Mesothelial cell of epicardium (in vitro differentiated cells): ENCODE measurements around the gene SLC27A5. TPM values are rescaled to one million over a fixed set of nuclear protein-coding genes. Genes with fewer than 3 reads are reported as not detected.
A peak's percentile ranks its signal among the peaks of the same experiment; 100 is the strongest.

Experiments
- DNase-seq, 2 experiments: peaks; one replicate each; pipeline ENCODE4 v3.0.0; 2021; ENCODE audit warnings: low spot score in 2 of 2; ENCODE audit not compliant: unreplicated experiment in 2 of 2
- H3K27ac Mint-ChIP-seq: 2 replicates; pipeline ENCODE4 v1.8.0; 2021; ENCODE audit warnings: mixed read lengths
- H3K27me3 Mint-ChIP-seq: 2 replicates; pipeline ENCODE4 v1.8.0; 2021; ENCODE audit warnings: low read depth, mixed read lengths
- H3K36me3 Mint-ChIP-seq: 2 replicates; pipeline ENCODE4 v1.8.0; 2021; ENCODE audit warnings: mixed read lengths
- H3K4me1 Mint-ChIP-seq: 2 replicates; pipeline ENCODE4 v1.8.0; 2021; ENCODE audit warnings: mixed read lengths
- H3K4me3 Mint-ChIP-seq: 2 replicates; pipeline ENCODE4 v1.8.0; 2021; ENCODE audit warnings: mild to moderate bottlenecking, moderate library complexity, mixed read lengths
- H3K9me3 Mint-ChIP-seq: 2 replicates; pipeline ENCODE4 v1.8.0; 2021; ENCODE audit warnings: mixed read lengths
- total RNA-seq: library from RNA; stranded (reverse); gene quantifications from 3 replicates; pipeline ENCODE4 v1.2.1, GENCODE V29; 2021
- TF ChIP-seq, protein P1 (sequence below): fragments of 200-600 bp; sonication (generic); IDR thresholded peaks from one replicate; pipeline ENCODE4 v1.5.0; 2021; ENCODE audit warnings: antibody characterized with exemption; ENCODE audit not compliant: unreplicated experiment

SLC27A5 gene
- total RNA-seq, 1 donor from 2014 or later = 14.2 TPM

DNA sequence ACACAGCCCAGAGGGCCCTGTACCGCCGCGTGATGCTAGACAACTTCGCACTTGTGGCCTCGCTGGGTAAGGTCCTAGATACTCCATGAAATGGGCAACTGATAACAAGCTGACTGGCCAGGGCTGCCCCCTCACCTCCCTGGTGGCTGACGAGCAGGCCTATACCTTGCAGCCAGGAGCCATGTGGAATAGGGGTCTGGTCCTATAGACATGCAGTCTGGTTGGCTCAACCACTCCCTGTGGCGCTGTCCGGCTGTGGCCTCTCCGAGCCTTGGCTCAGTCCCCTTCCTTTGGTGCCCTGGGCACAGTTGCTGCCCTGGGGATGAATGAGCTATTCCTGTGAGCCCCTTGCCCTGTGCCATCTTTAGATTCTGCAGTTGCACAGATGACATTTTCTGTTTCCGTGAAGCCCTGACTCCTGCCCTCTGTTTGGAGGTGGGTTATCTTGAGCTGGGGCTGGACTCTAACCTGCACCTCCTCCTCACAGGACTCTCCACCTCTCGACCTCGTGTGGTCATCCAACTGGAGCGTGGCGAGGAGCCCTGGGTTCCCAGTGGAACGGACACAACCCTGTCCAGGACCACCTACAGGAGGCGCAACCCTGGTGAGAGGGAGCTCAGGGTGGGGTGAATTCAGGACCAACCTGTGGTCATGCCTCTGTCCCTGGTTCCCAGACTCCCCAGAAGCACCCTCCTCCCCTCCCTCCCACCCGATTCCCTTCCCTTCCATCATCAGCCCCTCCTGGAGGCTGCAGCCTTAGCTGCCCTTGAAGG, 42.4 kb downstream of the SLC27A5 start:
- TF ChIP-seq, protein P1, sequence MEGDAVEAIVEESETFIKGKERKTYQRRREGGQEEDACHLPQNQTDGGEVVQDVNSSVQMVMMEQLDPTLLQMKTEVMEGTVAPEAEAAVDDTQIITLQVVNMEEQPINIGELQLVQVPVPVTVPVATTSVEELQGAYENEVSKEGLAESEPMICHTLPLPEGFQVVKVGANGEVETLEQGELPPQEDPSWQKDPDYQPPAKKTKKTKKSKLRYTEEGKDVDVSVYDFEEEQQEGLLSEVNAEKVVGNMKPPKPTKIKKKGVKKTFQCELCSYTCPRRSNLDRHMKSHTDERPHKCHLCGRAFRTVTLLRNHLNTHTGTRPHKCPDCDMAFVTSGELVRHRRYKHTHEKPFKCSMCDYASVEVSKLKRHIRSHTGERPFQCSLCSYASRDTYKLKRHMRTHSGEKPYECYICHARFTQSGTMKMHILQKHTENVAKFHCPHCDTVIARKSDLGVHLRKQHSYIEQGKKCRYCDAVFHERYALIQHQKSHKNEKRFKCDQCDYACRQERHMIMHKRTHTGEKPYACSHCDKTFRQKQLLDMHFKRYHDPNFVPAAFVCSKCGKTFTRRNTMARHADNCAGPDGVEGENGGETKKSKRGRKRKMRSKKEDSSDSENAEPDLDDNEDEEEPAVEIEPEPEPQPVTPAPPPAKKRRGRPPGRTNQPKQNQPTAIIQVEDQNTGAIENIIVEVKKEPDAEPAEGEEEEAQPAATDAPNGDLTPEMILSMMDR = no peak
- peak overlapping the region; percentile 75 for H3K4me3 Mint-ChIP-seq
- DNase-seq = no peak
- no peaks in the 10 kb centered on the region for H3K9me3 Mint-ChIP-seq
- H3K27ac Mint-ChIP-seq = no peak overlapping the region
- no peaks in the 10 kb centered on the region for H3K36me3 Mint-ChIP-seq
- peaks cover 18% of the 10 kb centered on the region for H3K4me1 Mint-ChIP-seq
- H3K27me3 Mint-ChIP-seq = no peaks in the 10 kb centered on the region

DNA sequence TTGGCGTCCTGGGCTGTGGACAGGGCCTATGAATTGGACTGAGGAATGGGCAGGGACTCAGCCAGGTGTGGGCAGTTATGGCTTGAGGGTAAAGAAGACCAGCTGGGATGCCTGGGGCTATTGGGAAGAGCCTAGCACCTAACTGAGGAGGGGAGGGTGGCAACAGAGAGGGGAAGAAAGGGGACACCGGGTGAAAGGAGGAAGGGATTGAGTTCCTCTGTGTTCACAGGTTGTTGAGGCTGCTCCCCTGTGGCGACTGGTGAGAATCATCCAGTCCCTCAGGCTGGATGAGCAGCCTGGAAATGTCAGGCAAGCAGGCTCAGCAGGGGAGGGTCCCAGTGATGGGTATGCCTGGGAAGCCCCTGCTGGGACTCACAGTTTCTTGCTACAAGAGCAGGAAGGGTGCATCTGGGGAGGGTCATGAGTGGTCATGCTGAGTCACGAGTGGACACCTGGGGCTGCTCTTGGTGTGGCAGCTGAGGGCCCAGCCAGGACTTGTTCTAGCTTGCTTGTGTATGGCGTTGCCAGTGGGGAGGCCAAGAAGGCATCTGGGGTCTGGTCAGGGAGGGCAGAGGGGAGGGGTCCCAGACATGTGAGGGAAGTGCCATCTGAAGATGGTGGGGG, 43.5 kb downstream of the SLC27A5 start:
- Mint-ChIP-seq H3K4me3 (peak overlapping the region; percentile 75), H3K4me1 (peaks cover 18% of the 10 kb centered on the region), H3K9me3 (no peaks in the 10 kb centered on the region), H3K36me3 (no peaks in the 10 kb centered on the region), H3K27me3 (no peaks in the 10 kb centered on the region), H3K27ac (peak overlapping the region; percentile 74)
- TF ChIP-seq, protein P1 = no peak
- no peak for DNase-seq

DNA sequence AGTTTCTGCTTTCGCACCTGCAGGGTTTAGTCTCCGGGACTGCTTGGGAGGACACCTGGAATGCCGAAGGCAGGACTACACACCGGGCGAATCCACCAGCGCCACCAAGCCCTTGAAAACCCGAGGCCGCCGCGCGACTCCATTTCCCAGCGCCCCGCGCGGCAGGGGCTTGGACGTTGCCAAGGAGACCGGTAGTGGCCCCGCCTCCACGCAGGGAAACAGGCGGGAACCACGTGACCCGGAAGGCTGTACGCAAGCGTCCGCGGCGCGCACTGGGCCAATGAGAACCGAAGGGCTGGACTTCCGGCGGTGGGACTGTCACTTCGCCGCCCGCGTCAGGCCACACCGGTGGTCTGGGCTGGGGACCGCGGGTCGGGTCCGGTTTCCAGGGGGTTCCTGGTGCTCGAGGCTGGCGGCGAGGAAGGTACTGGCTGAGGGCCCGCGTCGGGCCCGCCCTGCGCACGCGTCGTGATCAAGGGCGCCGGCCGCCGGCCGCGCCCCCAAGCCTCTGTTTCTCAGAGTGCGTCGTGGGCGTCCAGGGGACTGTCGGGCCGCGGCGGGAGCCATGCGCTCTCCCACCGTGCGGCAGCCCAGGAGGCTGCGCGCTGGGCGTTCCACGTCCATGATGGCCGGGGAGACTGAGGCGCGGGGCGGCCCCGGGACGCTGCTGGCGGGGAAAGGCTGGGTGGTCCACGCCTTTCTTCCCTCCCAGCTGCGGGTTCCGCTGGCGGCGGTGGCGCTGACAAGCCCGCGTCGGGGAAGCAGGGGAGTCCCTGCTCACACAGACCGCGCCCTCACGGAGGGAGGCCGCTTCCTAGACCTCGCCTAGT, 44.8 kb downstream of the SLC27A5 start, which contains the start of gene ZNF324:
Gene ZNF324 (plus strand): TSS at position 321 of the 830 bp plus-strand sequence. CDS start 2,106 bp downstream, outside the sequence.
- H3K9me3 Mint-ChIP-seq = no peaks in the 10 kb centered on the region
- H3K27me3 Mint-ChIP-seq = no peaks in the 10 kb centered on the region
- H3K36me3 Mint-ChIP-seq = no peaks in the 10 kb centered on the region

DNA sequence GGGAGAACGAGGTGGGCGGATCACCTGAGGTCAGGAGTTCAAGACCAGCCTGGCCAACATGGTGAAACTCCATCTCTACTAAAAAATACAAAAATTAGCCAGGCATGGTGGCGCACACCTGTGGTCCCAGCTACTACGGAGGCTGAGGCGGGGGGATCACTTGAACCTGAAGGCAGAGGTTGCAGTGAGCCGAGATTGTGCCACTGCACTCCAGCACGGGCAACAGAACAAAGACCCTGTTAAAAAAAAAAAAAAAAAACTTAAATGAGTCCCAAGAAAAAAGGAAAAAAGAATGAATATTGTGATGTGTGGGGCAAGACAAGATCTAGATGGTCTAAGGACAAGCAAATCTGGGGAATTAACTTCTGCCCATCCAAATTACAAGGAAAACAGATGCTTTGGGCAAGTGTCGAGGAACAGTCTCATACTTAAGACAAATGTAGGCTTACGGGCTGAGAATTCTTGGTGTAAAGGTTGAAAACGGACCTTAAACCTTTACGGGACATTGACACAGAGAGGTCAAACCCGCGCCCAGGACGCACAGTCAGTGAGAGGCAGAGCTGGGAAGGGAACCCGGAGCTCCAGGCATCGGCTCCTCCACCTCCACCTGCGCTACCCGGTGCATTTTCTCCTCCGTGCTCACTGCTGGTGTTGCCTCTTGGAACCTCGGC, 45.6 kb downstream of the SLC27A5 start:
- DNase-seq = no peak
- H3K36me3 Mint-ChIP-seq = no peaks in the 10 kb centered on the region
- H3K9me3 Mint-ChIP-seq = no peaks in the 10 kb centered on the region
- peak overlapping the region; percentile 75 for H3K4me3 Mint-ChIP-seq
- TF ChIP-seq, protein P1 = no peak
- no peaks in the 10 kb centered on the region for H3K27me3 Mint-ChIP-seq
- H3K27ac Mint-ChIP-seq = peak overlapping the region; percentile 77
- H3K4me1 Mint-ChIP-seq = peaks cover 18% of the 10 kb centered on the region

More for the DNA sequence above, 44.8 kb downstream of the SLC27A5 start, which contains the start of gene ZNF324:
- Mint-ChIP-seq H3K4me3 (peak within 1 kb of the TSS; percentile 75), H3K4me1 (peaks cover 18% of the 10 kb centered on the region), H3K27ac (peak within 1 kb of the TSS; percentile 77)
- DNase-seq = peak; percentile 98
- TF ChIP-seq, protein P1 = no peak

DNA sequence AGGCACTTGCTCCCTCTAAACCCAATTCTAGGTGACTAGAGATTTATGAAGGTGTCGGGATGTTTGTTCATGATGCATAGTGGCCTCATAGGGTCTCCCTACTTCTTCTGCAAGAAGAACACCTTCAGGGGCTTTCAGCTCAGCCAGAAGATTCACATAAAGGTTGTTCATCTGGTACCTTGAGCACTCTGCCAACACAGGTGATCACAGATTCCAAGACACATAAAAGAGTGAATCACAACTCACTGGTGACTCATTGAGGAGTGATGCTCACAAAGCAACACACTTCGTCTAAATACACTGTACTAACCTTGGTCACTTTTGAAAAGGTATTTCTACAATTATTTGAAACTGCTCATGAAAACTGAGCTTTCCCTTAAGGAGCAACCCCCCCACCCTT, 51.8 kb downstream of the SLC27A5 start:
- no peak overlapping the region for H3K27ac Mint-ChIP-seq
- H3K36me3 Mint-ChIP-seq = peaks cover 12% of the 10 kb centered on the region

More for the DNA sequence above, 51.8 kb downstream of the SLC27A5 start:
- no peaks in the 10 kb centered on the region for H3K27me3 Mint-ChIP-seq
- TF ChIP-seq, protein P1 = no peak
- peaks cover 3% of the 10 kb centered on the region for H3K9me3 Mint-ChIP-seq
- H3K4me1 Mint-ChIP-seq = no peaks in the 10 kb centered on the region
- no peak overlapping the region for H3K4me3 Mint-ChIP-seq
- no peak for DNase-seq
